ENCODE results near the gene CEMP1.

- no peak for TF ChIP-seq POLR2AphosphoS5 (IDR thresholded peaks at IDR 0.05; ENCODE audit: low read depth, low read length)
- no peak for TF ChIP-seq GABPA (IDR thresholded peaks at IDR 0.05; ENCODE audit: low read depth)
- TF ChIP-seq GATA2 (CRISPR knock-in tag; IDR thresholded peaks at IDR 0.05), result no peak
- TF ChIP-seq, protein P1, sequence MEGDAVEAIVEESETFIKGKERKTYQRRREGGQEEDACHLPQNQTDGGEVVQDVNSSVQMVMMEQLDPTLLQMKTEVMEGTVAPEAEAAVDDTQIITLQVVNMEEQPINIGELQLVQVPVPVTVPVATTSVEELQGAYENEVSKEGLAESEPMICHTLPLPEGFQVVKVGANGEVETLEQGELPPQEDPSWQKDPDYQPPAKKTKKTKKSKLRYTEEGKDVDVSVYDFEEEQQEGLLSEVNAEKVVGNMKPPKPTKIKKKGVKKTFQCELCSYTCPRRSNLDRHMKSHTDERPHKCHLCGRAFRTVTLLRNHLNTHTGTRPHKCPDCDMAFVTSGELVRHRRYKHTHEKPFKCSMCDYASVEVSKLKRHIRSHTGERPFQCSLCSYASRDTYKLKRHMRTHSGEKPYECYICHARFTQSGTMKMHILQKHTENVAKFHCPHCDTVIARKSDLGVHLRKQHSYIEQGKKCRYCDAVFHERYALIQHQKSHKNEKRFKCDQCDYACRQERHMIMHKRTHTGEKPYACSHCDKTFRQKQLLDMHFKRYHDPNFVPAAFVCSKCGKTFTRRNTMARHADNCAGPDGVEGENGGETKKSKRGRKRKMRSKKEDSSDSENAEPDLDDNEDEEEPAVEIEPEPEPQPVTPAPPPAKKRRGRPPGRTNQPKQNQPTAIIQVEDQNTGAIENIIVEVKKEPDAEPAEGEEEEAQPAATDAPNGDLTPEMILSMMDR (IDR thresholded peaks at IDR 0.05), result no peak
- TF ChIP-seq FOXJ3 (CRISPR knock-in tag; IDR thresholded peaks at IDR 0.05), result no peak
- no peak for TF ChIP-seq RAD21 (IDR thresholded peaks at IDR 0.05; ENCODE audit: low read length)
- TF ChIP-seq, protein P2, sequence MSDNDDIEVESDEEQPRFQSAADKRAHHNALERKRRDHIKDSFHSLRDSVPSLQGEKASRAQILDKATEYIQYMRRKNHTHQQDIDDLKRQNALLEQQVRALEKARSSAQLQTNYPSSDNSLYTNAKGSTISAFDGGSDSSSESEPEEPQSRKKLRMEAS (IDR thresholded peaks at IDR 0.05; ENCODE audit: low read depth), result no peak
- TF ChIP-seq EP300 (IDR thresholded peaks at IDR 0.05; ENCODE audit: borderline replicate concordance in 1 of 2, low read depth in 1 of 2, low read length in 1 of 2), result no peak
Measured at GRCh38 chr16:2501946-2502895, 29.0 kb downstream of the CEMP1 start.

Measured in SK-N-SH (cell line).